H1 (cell line): ENCODE results near the gene CLRN1. TPM values are rescaled to one million over a fixed set of nuclear protein-coding genes. Genes with fewer than 3 reads are reported as not detected.

ENCODE experiments used
- CHD1 ChIP-seq: IDR thresholded peaks from 2 replicates; pipeline ENCODE4 v1.6.1; 2012; ENCODE audit warnings: low read depth, low read length, improper control_type of control experiment
- CTCF ChIP-seq, 3 experiments: IDR thresholded peaks; 1 replicate in 2 of 3; 2 replicates in 1 of 3; pipeline versions ENCODE4 v1.5.1 to v1.6.1; 2011; ENCODE audit warnings: low read length in 3 of 3, mild to moderate bottlenecking in 3 of 3, inconsistent platforms in 2 of 3, low read depth in 1 of 3, moderate library complexity in 1 of 3; ENCODE audit not compliant: insufficient read depth in 1 of 3; ENCODE audit errors: control extremely low read depth in 1 of 3
- RBBP5 ChIP-seq: IDR thresholded peaks from 2 replicates; pipeline ENCODE4 v1.7.1; 2012; ENCODE audit warnings: low read depth, mild to moderate bottlenecking, inconsistent platforms, low read length, moderate library complexity, borderline replicate concordance
- RFX5 ChIP-seq: IDR thresholded peaks from 2 replicates; pipeline ENCODE4 v1.6.1; 2011; ENCODE audit warnings: low read depth, low read length, improper control_type of control experiment, borderline replicate concordance
- SAP30 ChIP-seq: fragments of 300-600 bp; sonication (generic); IDR thresholded peaks from 2 replicates; pipeline ENCODE4 v1.7.1; 2012; ENCODE audit warnings: low read length, moderate library complexity, mild to moderate bottlenecking, inconsistent platforms; ENCODE audit not compliant: insufficient read depth, insufficient replicate concordance
- TAF7 ChIP-seq: optimal IDR thresholded peaks from 2 replicates; pipeline ENCODE3; 2011; ENCODE audit warnings: low read depth, mild to moderate bottlenecking, inconsistent platforms, low read length, moderate library complexity, borderline replicate concordance
- polyA plus RNA-seq, 7 experiments: library from polyadenylated mRNA; depleted of rRNA in 3 of 7; stranded (reverse) in 5 of 7; unstranded in 2 of 7; fragments of >200 nt in 5 of 7; fragments of 200-250 nt in 2 of 7; gene quantifications; 1 replicate in 5 of 7; 2 replicates in 1 of 7; 4 replicates in 1 of 7; pipeline versions ENCODE4 v1.2.1 to v1.2.3, GENCODE V29; 2011 to 2013; ENCODE audit warnings: missing spikeins in 2 of 7, mixed read lengths in 2 of 7
- total RNA-seq: library from RNA; stranded (reverse); fragmentation: NEBNext Ultra II Directional; extraction: Animal tissue kit (Norgen Biotek cat#: 25700); gene quantifications from 2 replicates; pipeline ENCODE4 v1.2.1, GENCODE V29; 2021

Gene CLRN1
- total and polyA plus RNA-seq, 2 of the 8 experiments (the other 6 are each of a cell fraction or from before 2014, with no cell fraction given), result 0.20 to 0.35 TPM

DNA sequence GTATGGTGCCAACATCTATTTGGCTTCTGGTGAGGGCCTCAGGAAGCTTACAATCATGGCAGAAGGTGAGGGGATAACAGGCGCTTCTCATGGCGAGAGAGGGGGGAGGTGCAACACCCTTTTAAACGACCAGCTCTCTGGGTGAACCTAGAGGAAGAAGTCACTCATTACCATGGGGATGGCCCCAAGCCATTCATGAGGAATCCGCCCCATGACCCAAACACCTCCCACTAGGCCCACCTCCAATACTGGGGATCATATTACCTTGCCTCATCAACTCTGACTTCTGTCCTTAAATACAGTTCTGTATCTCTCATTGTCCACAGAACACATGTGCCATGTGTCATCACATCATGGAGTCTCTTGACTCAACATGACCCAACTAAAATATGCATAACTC, 37.5 kb upstream of the CLRN1 start (continued):
- TF ChIP-seq RBBP5 (no peak), RFX5 (no peak), TAF7 (no peak), CHD1 (no peak), CTCF (IDR thresholded peaks at IDR 0.05; ENCODE audit: control extremely low read depth in 1 of 3, insufficient read depth in 1 of 3, low read depth in 1 of 3, low read length in 3 of 3) (no peak), SAP30 (no peak)
